SK-N-DZ (cell line): ENCODE measurements around the gene LTBP2.
"Not testable (repeated sequence)": the region's sequence is repeated elsewhere in the genome, so short reads cannot be mapped to it uniquely, and the experiment has no call there.

Source experiments
- DNase-seq: peaks from one replicate; pipeline ENCODE4 v3.0.0-alpha.2; 2015; ENCODE audit warnings: low spot score

LTBP2 gene

DNA sequence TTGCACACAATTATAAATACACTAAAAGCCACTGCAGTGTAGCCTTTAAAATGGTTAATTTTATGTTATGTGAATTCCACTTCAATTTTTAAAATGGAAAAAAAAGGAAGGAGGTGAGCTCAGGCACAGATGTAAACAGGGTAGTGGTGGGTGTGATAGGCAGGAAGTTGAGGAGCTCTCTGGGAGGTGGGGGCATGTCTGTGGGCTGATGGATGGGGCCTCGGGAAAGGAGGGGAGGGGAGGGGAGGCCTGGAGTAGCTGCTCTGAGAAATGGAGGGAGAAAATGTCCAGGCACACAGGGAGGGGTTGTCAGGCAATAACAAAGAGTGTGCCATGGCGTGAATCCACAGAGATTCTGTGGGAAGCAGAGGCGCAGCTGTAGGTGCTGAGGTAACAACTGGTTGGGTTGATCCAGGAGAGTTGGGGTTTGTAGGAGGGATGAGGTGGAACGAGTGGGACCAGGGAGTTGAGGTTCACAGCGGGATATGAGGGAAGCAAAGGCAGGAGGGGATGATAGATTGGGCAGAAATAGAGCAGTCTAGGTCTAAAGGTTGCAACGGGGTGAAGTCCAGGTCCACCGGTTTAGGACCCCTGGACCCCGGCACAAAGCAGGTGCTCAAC lies 57.2 kb downstream of the LTBP2 start:
- DNase-seq: no peak

DNA sequence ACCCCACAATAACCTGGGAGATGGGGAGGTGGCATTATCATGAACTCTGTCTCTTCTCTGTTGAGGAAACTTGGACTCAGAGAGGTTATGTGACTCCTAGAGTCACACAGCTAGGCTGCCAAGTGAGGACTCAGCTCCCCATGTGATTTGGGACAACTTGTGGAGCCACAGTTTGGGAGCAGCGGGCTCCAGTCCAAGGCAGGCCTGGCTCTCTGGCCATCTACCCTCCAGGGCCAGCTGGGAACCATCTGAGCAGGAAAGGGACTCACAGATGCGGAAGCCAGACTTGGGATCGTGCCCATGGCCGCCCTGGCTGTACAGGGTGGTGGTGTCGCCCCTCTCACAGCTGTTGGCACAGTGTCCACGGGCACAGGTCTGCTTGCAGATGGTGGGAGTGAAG lies 59.4 kb downstream of the LTBP2 start:
- no peak for DNase-seq

DNA sequence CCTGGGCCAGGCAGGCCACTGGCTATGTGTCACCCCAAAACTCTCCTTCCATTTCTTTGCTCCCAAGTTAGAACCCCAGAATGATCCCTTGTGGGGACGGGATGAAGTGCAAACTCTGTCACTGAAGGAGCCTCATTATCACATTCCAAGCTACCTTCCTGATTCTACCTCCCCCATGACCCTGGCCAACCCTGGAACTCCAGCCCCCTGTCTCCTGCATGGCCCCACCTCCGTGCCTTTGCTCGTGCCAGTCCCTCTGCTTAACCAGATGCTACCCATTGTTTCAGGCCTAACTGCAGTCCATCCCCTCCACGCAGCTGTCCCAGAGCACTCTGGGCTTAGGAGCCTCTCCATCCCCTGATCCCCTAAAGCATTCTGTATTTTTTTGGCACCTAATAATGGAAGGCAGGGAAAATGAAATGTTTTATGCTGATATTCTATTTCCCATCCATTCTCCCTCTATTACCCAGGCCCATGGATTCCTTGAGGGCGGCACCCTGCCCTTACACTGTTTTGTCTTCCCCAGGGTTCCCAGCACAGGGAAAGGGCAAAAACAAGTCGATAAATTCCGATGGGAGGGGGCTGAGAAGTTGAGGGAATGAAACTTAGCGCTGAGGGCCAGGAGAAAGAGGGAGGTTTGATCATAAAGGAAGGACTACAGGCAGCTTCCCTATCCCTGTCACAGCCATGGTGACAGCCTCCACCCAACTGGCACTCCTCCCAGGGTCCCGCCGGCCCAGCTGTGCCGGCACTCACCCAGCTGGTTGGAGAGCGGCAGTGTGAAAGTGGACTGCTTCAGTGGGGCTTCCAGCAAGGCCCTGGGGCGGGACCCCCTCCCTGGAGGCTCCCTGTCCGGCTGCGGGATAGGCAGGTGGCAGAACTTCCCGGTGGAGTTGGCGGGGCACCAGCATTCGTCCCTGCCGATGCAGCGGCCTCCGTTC lies 60.3 kb downstream of the LTBP2 start:
- no peak for DNase-seq

DNA sequence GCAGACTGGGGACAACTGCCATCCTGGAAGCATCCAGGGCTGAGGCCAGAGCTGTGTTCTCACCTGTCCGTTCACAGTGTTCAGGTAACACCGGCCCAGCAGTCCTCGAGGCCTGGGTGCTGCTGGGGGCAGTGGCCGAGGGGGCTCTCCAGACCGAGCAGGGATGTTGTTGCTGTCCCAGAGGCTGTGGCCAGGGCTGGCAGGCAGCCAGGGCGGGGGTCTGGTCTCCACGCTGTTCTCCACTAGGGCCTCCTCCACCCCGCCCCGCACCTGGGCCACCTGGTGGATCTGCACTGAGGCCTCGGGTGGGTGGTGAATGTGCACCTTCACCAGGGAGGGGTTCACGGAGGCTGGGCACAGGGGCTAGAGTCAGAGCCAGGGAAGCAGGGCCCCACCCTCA lies 61.0 kb downstream of the LTBP2 start:
- DNase-seq: no peak

DNA sequence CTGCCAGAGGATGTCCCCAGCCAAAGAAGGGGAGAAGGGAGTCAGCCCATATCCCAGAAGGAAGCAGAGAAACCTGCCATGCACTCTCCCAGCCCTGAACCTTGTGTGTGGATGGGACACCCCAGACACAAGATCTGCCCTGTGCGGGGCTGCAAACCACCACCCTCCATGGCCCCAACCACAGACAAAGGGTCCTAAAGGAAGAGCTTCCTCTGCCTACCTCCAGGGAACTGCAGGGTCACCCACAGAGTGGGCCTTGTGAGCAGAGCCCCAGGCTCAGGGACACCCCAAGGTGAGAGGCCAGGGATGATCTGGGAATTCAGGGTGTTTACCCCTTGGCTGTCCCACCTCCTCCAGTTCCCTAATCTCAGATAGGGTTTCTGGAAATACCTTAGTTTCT lies 62.0 kb downstream of the LTBP2 start:
- no peak for DNase-seq

DNA sequence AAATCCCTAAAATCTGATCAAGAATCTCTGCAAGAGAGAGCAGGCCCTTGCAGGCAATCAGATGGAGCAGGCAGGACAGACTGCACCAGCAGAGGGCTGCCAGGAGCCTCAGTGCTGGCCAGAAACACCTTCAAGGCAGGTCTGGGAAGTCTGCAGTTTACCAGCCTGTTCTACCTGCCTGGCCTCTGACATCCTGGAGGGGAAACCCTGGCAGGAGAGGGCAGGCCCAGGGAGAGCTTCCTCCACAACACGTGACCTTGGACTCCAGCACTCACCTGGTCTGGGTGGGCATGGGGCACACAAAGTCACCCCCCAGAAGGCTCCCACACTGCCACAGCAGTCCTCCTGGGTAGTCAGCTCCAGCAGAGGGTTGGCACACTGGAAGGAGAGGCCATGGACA lies 62.4 kb downstream of the LTBP2 start:
- DNase-seq: no peak

DNA sequence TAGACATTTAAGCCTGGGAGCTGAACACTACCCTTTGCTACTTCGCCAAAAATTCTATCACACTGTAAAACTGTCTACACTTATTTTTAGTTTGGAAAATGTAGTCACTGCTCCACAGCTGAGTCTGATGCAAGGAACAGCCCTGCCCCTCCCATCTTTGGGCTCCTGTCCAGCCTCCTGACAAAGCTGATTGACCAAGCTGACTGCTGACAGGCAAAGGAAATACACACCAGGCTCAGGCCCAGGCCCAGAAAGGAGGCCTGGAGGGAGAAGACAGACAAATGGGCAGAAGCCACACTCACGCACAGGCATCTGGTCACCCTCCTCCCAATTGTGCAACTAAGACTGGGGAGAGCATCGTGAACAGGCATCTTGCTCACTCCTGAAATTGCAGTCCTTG lies 63.2 kb downstream of the LTBP2 start:
- no peak for DNase-seq

DNA sequence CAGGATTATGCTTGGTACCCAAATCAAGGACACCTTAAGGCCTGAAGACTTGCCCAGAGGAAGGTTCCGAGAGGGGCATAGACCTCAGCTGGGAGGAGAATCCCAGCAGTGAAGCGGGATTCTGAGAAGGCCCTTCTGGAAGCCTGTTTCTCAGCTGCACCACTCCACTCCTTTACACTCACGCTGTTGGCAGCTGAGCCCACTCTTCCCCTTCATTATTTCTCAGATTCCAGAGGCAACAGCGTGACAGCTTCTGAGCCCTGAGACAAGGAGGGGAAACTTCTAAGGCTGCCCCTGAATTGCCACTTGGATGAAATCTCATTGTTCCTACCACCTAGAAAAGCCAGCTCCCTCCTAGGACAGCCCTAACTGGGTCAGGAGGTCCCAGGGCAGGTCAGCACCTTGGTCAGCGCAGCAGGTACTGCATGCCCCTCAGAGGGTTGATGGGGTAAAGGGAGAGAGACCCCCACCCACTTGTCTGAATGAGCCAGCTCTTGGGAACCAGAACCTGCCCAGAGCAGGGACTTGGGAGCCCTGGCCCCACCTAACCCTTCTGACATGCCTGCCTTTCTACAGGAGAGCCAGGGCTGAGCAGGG lies 64.6 kb downstream of the LTBP2 start:
- no peak for DNase-seq

DNA sequence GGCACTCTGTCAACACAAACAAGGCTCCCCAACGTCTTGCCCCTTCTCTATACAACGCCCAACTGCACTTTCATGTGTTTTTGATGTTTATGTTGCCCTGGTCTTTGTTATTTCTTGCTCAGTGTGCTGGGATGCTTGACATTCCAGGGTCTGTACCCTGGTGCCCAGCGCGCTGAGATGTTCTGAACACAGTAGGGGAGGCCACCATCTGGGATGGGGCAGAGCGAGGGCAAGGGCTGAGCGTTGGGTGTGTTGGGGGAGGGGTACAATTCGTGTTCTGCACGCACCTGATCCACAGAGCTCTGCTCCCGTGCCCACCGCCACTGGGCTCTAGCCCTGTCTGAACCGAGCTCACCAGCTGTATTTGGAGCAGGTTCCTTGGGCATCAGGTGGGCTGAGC lies 65.6 kb downstream of the LTBP2 start:
- DNase-seq: no peak

DNA sequence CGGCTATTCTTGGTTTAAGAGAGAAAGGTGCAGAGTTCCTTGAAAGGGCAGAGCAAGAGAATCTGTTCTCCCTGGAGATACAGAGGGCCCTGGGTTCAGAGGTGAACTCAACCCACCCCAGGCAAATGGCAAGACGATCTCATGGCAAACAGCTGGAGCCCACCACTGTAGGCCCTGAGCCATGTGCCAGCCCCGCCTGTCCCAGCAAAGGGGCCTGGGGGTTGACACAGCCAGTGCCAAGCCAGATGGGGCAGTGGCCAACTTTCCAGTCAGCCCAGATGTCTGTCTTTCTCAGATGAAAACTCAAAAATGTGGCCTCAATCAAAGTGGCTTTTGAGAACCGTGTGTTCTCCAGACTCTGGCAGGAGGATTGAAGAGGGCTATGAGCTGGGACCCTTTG lies 66.7 kb downstream of the LTBP2 start:
- DNase-seq: no peak

DNA sequence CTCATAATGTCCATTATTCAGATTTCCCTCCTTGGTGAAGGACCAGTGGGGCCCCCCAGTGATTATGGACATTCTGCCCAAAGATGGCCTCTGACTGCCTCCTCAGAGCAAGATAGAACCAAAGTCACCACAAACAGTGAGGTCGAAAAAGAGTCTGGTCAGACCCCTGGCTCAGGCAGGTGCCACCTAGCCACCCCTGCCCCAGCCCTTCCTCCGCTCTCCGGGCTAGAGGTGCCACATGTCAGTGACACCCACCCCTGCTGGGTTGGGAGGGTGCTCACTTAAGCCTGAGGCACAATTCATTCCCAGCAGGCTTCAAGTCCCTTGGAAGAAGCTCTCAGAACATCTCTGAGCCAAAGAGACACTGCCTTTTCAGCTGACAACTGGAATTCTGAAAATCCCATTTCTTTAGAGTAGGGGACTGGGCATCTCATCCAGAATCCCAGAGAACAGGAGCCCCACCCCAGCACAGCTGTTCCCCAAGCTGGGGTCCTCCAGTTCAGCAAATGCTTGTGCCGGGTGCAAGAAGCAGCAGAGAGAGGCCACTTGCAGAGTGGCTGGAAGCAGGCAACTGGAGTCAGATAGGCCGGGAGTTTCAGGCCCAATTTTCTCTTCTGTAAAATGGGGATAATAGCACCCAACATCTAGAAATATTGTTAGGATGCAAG lies 68.1 kb downstream of the LTBP2 start:
- DNase-seq: no peak

DNA sequence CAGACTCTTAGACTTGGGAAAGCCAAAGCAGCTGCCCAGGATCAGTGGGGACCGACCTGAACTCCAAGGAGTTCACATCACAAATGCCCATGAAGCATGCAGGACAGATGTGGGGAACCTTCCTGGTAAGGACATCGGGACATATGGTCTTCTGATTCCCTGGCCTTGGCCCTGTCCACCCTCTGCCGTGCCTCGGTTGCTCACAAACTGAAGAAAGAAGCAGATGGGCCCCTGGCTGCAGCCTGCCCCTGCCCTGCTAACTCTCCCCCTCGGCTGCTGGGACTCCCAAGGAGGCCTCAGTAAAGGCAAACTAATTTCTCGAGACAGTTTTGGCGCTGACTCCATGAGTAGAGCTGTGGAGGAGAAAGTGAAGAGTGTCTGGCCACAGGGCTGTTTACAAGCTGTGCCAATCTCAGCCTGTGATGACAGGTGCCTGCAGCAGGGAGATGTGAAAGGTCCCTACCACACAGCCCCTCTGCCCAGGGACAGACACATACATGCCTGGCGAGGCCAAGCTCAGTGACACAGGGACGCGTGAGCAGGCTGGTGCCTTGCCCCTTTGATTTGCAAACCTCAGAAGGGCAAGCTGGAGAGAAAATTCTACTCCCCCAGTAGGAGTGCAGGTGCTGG lies 69.9 kb downstream of the LTBP2 start:
- DNase-seq: no peak

DNA sequence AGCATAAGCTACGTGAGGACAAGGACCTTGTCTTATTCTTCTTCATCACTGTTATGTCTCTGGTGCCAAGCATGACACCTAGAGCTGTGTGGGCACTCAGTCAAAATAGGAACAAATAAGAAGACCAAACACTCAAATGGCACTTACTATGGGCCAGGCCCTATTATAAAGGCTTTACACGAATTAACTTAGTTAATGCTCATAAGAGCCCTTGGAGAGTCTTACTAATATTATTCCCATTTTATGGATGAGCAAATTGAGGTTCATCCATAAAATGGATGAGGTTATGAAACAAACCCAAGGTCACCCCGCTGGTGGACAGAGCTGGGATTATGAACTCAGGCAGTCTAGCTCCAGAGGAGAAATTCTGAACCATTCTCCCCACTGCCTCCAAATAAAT lies 70.8 kb downstream of the LTBP2 start:
- DNase-seq: no peak

DNA sequence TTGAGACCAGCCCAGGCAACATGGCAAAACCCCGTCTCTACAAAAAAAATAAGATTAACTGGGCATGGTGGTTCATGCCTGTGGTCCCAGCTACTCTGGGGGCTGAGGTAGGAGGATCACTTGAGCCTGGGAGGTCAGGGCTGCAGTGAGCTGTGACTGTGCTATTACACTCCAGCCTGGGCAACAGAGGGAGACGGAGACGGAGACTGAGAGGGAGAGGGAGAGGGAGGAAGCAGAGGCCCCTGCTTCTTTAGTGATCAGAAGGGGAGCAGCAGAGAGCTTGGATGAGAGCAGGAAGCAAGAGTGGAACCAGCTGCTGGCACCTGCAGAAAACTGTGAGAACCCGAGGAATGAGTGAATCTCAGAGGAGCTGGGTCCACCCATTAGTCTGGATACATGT lies 72.5 kb downstream of the LTBP2 start:
- DNase-seq: no peak

DNA sequence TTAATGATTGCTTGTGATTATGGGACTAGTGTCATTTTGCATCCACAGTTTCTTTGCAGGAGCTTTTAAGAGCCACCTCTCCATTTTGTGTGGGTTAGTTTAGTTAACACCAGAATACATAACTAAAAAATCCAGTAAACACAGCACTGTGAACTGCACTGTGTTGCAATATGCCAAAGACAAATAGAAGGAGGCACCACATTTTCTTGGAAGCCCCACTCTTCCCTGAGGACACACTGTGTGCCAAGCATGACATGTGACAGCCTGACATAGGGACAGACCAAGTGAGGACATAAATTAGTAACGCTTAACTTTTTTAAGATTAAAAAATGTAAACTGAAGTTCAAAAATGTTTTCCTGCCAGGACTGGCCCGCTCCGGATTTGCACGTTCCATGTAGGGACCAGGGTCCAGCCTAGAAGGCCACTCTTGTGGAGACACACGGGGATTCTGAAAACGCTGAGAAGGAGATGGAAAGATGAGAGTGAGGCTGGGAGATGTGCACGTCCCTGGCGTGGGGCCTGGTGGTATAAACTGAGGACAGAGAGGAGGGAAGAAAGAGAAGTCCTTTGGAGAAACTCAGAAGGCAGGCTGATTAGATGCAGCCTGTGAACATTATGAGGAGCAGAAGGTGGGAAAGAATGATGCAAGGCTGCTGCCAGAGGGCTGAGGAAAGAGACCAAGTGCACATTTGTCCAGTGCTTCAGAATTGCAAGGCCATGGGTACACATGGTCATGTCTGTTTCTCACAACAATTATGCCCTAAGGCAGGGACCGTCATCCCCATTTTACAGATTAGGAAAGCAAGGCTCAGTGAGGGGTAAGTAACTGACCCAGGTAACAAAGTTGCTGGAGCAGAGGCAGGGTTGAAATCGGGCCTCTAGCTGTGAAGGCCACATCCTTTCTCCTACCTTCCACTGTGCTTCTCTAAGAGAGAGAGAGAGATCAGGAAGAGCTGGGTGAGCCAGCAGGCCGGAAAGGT lies 73.3 kb downstream of the LTBP2 start:
- no peak for DNase-seq

DNA sequence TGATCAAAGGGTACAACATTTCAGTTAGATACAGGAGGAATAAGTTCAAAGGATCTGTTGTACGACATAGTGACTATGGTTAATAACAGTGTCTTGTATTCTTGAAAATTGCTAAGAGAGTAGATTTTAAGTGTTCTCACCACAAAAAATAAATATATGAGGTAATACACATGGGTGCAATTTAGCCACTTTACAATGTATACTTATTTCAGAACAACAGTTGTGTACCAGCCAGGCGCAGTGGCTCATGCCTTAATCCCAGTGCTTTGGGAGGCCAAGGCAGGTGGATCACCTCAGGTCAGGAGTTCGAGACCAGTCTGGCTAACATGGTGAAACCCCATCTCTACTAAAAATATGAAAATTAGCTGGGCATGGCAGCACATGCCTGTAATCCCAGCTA lies 75.7 kb downstream of the LTBP2 start:
- DNase-seq: not testable (repeated sequence)

DNA sequence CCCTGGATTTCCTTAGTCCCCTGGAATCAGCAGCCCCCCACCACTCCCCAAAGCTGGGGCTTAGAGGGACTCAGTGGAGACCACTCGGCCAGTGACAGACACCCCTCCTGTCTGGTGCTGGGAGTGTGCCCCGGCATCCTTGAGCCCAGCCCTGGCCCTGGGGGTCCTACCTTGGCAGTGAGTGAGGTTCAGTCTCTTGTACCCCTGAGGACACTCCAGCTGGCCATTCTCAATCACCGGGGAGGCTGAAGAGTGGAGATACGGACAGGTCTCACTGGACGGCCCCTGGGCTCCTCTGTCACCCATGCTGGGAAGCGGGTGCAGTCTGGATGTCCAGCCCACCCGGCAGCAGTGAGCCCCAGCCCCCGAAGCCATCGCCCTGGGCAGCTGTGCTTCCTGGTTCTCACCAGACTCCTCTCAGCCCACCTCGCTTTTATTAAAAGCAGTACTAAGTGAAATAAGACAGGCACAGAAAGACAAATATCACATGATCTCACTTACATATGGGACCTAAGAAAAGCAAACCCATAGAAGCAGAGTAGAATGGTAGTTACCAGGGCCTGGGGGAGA lies 76.2 kb downstream of the LTBP2 start:
- peak; percentile 41 for DNase-seq

DNA sequence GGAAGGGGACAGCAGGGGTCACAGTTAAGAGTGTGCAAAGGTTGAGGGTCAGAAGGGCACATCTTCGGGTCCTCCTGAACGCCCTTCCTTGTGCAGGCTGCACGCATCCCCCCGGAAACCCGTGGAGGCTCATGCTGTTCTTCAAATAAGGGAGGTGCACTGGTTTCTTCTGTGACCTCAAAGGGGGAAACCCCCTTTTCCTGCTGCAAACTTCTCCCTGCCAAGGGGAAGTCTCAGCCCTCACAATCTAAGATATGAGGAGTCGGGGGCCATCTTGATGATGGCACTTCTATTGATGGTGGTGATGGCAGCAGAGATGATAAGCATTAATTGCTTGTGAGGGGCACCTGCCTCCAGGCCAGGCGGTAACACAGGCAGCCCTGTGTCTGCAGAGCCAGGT lies 78.5 kb downstream of the LTBP2 start:
- no peak for DNase-seq

DNA sequence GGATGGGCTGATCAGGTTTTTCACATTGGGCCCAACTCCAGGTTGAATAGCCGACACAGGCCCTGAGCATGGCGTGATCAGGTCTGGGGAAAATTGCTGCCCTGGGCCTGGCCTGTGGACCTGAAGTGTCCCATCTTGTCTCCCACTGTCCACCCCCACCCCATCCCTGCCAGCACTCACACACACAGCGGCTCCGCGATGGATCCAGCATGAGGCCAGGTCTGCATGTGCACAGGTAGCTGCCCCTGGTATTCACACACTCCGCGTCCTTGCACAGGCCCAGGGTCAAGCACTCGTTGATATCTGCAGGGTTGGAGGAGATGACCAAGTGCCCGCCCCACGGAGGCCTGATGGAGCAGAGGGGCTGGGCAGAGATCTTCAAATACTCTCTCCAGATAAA lies 79.8 kb downstream of the LTBP2 start:
- no peak for DNase-seq

DNA sequence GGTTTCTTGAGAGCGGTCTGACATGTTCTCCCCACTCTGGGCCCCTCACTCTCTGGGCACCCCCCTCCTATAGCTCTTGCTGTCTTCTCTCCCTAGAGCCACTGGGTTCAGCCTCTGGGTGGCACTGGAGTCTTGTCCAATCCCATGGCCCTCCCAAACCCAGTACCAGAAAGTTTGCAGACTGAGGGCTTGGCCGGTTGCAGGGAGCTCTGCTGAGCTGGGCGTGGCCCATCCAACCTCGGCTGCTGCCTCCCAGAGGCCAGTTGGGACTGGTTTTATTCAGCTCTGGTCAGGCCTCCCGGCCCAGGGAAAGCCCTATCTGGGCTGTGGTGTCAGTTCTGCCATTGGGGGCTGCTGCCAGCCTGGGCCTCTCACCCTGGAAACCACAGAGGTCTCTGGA lies 80.6 kb downstream of the LTBP2 start:
- DNase-seq: no peak
